Common myeloid progenitor, CD34-positive (primary cell): Measurements from ENCODE around the gene MAN1A1.

ENCODE experiments used
- CTCF ChIA-PET: fragments of 350-600 bp; sonication (Branson Sonifier 250); formaldehyde crosslinking; loops from one replicate; lab custom pipeline; 2021; ENCODE audit warnings: antibody characterized with exemption; lab: Charles Lee
- POLR2A ChIA-PET: fragments of 350-600 bp; sonication (Branson Sonifier 250); formaldehyde crosslinking; loops from one replicate; lab custom pipeline; 2021; ENCODE audit warnings: antibody characterized with exemption; lab: Charles Lee
- DNase-seq, 3 donors: peaks; one replicate each; pipeline versions ENCODE4 v3.0.0 to v3.0.0-alpha.2; 2013
- H3K27ac ChIP-seq, 2 experiments: 1 replicate in 1 of 2; 2 replicates in 1 of 2; pipeline ENCODE4 v1.7.0; 2013; ENCODE audit warnings: inconsistent platforms in 2 of 2, low read length in 2 of 2, mild to moderate bottlenecking in 2 of 2, low read depth in 1 of 2, moderate library complexity in 1 of 2; ENCODE audit not compliant: severe bottlenecking in 2 of 2, insufficient read depth in 1 of 2, poor library complexity in 1 of 2
- H3K27me3 ChIP-seq, 5 experiments: replicated peaks in 2 of 5; 1 replicate in 3 of 5; 2 replicates in 2 of 5; pipeline versions ENCODE4 v1.6.1 to v1.7.0; 2013; ENCODE audit warnings: low read length in 4 of 5, mild to moderate bottlenecking in 2 of 5, moderate library complexity in 2 of 5, inconsistent platforms in 1 of 5; ENCODE audit not compliant: insufficient read depth in 5 of 5, control insufficient read depth in 4 of 5
- H3K36me3 ChIP-seq, 4 experiments: 1 replicate in 2 of 4; 2 replicates in 2 of 4; pipeline versions ENCODE4 v1.6.1 to v1.7.0; 2013; ENCODE audit warnings: low read length in 3 of 4, control low read depth in 1 of 4, mild to moderate bottlenecking in 1 of 4; ENCODE audit not compliant: control insufficient read depth in 4 of 4, insufficient read depth in 4 of 4
- H3K4me1 ChIP-seq, 4 experiments: 1 replicate in 3 of 4; 2 replicates in 1 of 4; pipeline versions ENCODE4 v1.6.1 to v1.7.1; 2013; ENCODE audit warnings: low read length in 3 of 4, mild to moderate bottlenecking in 3 of 4, control low read depth in 1 of 4, inconsistent platforms in 1 of 4, moderate library complexity in 1 of 4; ENCODE audit not compliant: control insufficient read depth in 4 of 4, insufficient read depth in 4 of 4; ENCODE audit errors: control extremely low read depth in 1 of 4
- H3K4me3 ChIP-seq, 7 experiments: 1 replicate in 4 of 7; 2 replicates in 3 of 7; pipeline versions ENCODE4 v1.5.1 to v1.7.0; 2013; ENCODE audit warnings: mild to moderate bottlenecking in 7 of 7, low read length in 6 of 7, moderate library complexity in 6 of 7, inconsistent platforms in 2 of 7, low read depth in 2 of 7, control low read depth in 1 of 7; ENCODE audit not compliant: insufficient read depth in 4 of 7, control insufficient read depth in 1 of 7; ENCODE audit errors: extremely low read depth in 1 of 7
- H3K9me3 ChIP-seq, 5 experiments: 1 replicate in 4 of 5; 2 replicates in 1 of 5; pipeline versions ENCODE4 v1.6.1 to v1.7.1; 2013; ENCODE audit warnings: low read length in 4 of 5, mild to moderate bottlenecking in 2 of 5, inconsistent platforms in 1 of 5, low read depth in 1 of 5, moderate library complexity in 1 of 5; ENCODE audit not compliant: control insufficient read depth in 4 of 5, insufficient read depth in 2 of 5; ENCODE audit errors: control extremely low read depth in 1 of 5
- WGBS: methylation state at CpG from one replicate; pipeline ENCODE4 v1.1.5; 2013; ENCODE audit not compliant: insufficient coverage; 5-methylcytosine and 5-hydroxymethylcytosine counted together

The MAN1A1 gene

DNA sequence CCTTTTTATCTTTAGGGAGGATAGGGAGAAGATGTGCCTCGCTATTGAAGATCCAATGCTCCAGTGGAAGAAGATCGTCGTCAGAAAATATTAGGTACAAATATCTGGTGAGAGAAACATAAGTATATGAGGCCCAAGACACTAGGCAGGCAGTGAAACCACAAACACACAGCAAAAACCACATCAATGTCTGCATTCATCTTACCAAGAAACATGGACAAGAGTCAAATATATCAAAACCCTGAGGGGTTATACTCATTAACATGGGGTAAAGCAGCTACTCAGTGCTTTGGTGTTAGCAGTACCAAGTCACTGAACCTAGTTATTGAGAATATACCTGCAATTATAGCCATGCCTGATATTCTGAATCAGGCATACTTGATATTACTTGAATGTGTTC is 169.7 kb downstream of the MAN1A1 start:
- no peak overlapping the region for H3K4me3 ChIP-seq
- no CpG with 5 or more reads among the region's 3 CpGs for WGBS
- H3K36me3 ChIP-seq: peaks cover 16 to 59% (median 36%) of the 10 kb centered on the region in 4 experiments
- no peaks in the 10 kb centered on the region for H3K9me3 ChIP-seq
- H3K4me1 ChIP-seq: peaks cover 0 to 7% (median 0%) of the 10 kb centered on the region in 4 experiments
- POLR2A ChIA-PET: no interaction called here
- H3K27me3 ChIP-seq: no peaks in the 10 kb centered on the region
- CTCF ChIA-PET: no interaction called here
- DNase-seq: no peak
- no peak overlapping the region for H3K27ac ChIP-seq

DNA sequence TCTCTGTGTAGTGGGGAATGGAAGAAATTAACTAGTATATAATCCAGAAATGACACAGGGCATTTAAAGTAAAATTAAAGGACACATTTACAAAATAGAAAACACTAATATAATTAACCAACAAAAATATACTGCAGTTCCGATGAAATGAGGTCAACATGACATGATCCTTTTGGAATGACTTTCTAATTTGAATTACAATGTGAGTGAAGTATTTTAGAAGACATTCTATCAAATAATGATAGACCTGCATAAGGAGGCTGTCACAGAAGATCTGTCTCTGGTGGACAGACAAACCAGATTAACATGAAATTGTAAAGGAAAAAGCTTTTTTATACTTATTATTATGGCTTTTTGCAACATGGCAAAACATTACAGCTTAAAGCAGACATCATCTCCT is 170.5 kb downstream of the MAN1A1 start:
- H3K27ac ChIP-seq: no peak overlapping the region
- no peaks in the 10 kb centered on the region for H3K9me3 ChIP-seq
- no peak for DNase-seq
- no peaks in the 10 kb centered on the region for H3K27me3 ChIP-seq
- no peak overlapping the region for H3K4me3 ChIP-seq
- peaks cover 10 to 53% (median 28%) of the 10 kb centered on the region in 4 experiments for H3K36me3 ChIP-seq
- ChIA-PET CTCF (interaction anchor here (1.0 to 1.3 kb wide), 2 partner anchors 30 to 47 kb away, joined by 3 to 4 read pairs; no protein-coding TSS in a partner anchor), POLR2A (no interaction called here)
- H3K4me1 ChIP-seq: peaks cover 0 to 7% (median 0%) of the 10 kb centered on the region in 4 experiments
- WGBS: 100% methylated on average over 1 of the region's 1 CpG

DNA sequence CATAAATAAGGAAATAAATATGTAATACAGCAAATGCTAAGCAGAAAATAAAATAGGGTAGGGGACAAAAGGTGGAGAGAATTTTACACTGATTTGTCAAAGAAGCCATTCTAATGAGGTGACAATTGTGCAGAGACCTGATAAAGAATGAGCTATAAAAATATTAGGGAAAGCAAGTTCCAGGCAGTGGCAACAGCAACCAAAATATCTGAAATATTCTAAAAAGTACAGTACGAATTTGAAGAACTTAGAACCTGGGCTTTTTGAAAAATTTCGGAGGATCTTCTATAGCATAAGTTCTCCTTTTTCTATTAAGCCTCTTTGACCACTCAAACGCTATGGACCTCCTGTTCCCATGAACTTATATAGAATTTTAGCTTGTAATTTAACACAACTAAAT is 173.1 kb downstream of the MAN1A1 start:
- peaks cover 0 to 7% (median 0%) of the 10 kb centered on the region in 4 experiments for H3K4me1 ChIP-seq
- CTCF ChIA-PET: interaction anchor here (1.1 kb wide), 1 partner anchor 8 kb away, joined by 3 read pairs; no protein-coding TSS in a partner anchor
- POLR2A ChIA-PET: no interaction called here
- H3K36me3 ChIP-seq: peaks cover 0 to 26% (median 12%) of the 10 kb centered on the region in 4 experiments
- H3K4me3 ChIP-seq: no peak overlapping the region
- WGBS: 100% methylated on average over 1 of the region's 3 CpGs
- no peaks in the 10 kb centered on the region for H3K9me3 ChIP-seq
- no peaks in the 10 kb centered on the region for H3K27me3 ChIP-seq
- H3K27ac ChIP-seq: no peak overlapping the region
- DNase-seq: no peak

DNA sequence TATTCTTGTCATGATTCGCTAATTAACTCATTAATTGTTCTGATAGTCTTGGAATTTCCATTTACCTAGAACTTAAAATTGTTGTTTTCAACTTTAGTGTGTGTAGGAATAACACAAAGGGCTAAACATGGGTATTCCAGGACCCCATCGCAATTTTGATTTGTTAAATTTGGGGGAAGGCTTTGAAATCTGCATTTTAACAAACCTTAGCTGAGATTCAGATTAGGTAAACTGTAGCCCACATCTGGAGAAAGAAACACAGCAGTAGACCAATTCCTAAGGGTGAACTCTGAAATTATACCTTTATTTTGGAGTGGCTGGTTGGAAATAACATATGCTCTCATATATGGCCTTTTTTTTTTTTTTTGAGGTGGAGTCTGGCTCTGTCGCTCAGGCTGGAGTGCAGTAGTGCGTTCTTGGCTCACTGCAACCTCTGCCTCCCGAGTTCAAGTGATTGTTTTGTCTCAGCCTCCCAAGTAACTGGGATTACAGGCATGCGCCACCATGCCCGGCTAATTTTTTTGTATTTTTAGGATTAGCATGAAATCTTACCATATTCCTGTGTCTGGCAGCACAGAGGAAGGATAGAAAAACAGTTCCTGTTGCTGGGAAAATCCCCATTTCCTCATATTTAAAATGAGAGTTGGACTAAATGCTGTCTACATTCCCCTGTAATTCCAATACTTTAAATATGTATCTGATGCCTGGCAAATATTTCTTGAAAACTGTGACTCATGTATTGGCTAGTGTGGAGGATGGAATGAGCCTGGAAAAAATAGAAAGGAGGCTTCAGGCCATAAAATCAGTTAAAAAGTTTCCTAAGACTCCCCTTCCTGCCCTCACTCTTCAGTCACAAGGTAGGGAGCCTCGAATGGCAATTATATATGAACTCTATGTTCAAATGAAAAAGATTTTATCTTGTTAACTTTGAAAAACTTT is 174.4 kb downstream of the MAN1A1 start:
- Histone ChIP-seq H3K4me3 (no peak overlapping the region), H3K4me1 (peaks cover 0 to 5% (median 0%) of the 10 kb centered on the region in 4 experiments), H3K9me3 (no peaks in the 10 kb centered on the region), H3K27ac (no peak overlapping the region), H3K27me3 (no peaks in the 10 kb centered on the region), H3K36me3 (peaks cover 0 to 15% (median 6%) of the 10 kb centered on the region in 4 experiments)
- CTCF ChIA-PET: interaction anchor here (1.1 kb wide), 1 partner anchor 9 kb away, joined by 3 read pairs; no protein-coding TSS in a partner anchor
- WGBS: 100% methylated on average over 6 of the region's 8 CpGs
- POLR2A ChIA-PET: no interaction called here
- DNase-seq: no peak

DNA sequence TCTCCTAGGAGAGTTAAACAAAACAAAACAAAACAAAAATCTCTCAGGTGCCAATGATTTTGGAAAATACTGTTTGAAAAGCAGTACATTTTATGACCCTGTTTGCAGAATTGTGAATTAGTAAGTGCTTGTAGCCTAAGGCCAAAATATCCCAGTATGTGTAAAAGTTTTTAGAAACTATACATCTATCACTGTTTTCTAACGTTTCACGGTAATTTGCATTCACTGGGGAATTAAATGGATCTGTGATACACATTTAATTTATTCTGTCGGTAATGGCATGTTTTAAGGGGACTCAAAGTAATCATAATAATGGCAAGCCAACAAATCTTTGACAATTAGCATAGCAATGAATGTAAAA is 175.5 kb downstream of the MAN1A1 start:
- peaks cover 0 to 7% (median 3%) of the 10 kb centered on the region in 4 experiments for H3K36me3 ChIP-seq
- CTCF ChIA-PET: no interaction called here
- no peak overlapping the region for H3K4me3 ChIP-seq
- H3K4me1 ChIP-seq: no peaks in the 10 kb centered on the region
- WGBS: no CpG with 5 or more reads among the region's 3 CpGs
- H3K27ac ChIP-seq: no peak overlapping the region
- H3K27me3 ChIP-seq: no peaks in the 10 kb centered on the region
- no peaks in the 10 kb centered on the region for H3K9me3 ChIP-seq
- POLR2A ChIA-PET: no interaction called here
- DNase-seq: no peak

DNA sequence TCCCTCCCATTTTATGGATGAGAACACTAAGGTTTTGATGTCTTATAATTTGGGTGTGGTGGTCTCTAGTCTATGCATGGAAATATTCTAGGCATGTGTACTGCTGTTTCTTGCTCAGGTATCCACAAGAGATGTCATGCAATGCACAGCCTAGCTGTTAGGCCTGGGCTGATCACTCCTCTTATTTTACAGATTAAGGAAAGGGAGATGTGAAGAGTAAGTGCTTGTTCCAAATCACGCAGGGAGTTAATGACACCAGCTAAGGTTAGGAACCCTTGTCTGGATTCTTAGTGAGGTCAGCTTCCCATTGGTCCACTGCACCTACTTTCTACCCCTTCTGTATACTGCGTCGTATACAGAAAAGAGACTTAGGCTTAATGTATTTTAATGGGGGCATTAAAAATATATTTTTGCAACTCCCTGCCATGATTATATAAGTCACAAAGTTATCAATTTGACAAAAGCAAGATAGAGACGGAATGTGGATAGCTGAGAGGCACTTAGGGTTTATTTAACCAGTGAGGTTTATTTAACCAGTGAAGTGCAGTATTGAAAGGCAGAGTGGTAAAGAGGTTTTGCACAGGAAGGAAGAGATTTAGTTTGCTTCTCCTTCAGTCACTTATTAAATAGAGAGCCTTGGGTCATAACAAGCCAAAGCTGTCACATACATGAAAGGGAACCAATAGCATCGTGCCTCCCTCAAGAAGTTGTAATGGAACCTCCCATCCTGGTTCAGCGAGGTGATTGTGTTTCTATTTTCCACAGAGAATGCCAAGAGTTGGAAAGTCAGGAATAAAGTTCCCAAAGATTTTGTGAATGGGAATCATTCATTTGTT is 176.1 kb downstream of the MAN1A1 start:
- H3K27ac ChIP-seq: no peak overlapping the region
- DNase-seq: no peak
- H3K36me3 ChIP-seq: peaks cover 0 to 2% (median under 1%) of the 10 kb centered on the region in 4 experiments
- H3K4me3 ChIP-seq: no peak overlapping the region
- H3K9me3 ChIP-seq: no peaks in the 10 kb centered on the region
- ChIA-PET CTCF (interaction anchor here (1.7 kb wide), 2 partner anchors 12 to 24 kb away, joined by 5 to 7 read pairs; no protein-coding TSS in a partner anchor), POLR2A (no interaction called here)
- no peaks in the 10 kb centered on the region for H3K27me3 ChIP-seq
- 100% methylated on average over 1 of the region's 6 CpGs for WGBS
- no peaks in the 10 kb centered on the region for H3K4me1 ChIP-seq
